WI38 (cell line): ENCODE measurements around the gene RIN3.

ENCODE experiments used
- H3K4me3 ChIP-seq: 2 replicates; pipeline ENCODE4 v1.5.1; 2011; ENCODE audit warnings: low read depth, mild to moderate bottlenecking, control low read depth, low read length
- CTCF ChIP-seq: IDR thresholded peaks from 2 replicates; pipeline ENCODE4 v1.5.1; 2012; ENCODE audit warnings: low read depth, mild to moderate bottlenecking, control low read depth, low read length

RIN3 gene

DNA sequence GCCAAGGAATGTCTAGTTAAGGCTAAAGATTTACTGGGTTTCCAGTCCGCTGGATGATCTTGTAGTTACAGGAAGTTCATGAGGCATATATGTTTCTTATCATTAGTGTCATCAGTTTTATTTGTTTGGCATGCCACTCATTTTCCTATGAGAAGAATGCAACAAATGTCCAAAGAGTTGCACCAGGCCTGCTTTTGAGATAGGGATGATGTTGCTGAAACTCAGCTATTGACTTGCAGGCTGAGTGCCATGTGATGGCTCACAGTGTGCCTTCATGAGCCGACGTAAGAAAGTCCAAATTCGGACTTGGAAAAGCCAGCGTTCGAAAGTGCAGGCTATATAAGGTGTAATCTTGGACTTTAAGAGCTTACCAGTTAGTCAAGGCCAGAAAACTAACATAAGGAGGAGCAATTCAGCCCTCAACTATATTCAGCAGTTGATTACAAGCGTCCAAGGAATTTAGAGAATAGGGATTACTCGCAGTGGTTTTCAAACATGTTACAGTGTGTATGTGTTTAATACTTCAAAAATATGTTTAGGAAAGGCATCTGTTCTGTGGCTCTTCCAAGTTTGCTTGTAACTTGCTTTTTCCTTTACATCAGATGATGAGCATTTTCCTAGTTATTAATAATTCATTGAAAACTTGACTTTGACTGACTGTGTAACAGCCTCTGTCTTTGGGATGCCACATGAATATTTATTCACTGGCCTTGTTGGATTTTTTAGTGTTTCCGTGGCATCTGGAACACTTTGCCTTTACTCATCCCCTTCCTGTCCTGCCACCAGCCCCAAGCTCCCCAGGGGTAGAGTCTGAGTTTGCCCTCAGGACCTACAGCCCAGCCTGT, 133.6 kb downstream of the RIN3 start:
- TF ChIP-seq CTCF, result no peak

DNA sequence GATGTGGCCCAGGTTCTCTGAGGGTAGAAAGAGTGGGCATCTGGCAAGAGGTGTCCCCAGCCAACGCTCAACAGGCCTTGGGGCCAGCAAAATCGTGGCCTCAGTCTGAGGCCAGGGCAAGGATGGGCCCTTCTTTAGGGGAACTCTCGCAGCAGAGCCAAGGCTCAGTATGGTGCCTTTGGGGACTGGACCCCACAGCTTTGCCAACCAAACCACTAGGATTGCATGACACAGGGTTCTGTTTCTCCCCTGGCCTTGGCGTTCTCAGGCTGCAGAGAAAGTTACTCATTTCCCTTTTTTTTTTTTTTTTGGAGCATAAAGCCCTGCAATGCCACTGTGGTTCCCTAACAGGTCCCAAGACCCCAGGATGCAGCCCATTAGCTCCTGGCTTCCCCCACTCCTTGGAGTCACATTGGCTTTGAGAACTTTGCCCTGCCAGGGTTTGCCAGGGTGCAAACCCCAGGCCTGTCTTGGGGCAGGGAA, 134.3 kb downstream of the RIN3 start:
- TF ChIP-seq CTCF, result no peak
- H3K4me3 ChIP-seq, result no peak overlapping the region

More for the DNA sequence above, 133.6 kb downstream of the RIN3 start:
- H3K4me3 ChIP-seq, result no peak overlapping the region

DNA sequence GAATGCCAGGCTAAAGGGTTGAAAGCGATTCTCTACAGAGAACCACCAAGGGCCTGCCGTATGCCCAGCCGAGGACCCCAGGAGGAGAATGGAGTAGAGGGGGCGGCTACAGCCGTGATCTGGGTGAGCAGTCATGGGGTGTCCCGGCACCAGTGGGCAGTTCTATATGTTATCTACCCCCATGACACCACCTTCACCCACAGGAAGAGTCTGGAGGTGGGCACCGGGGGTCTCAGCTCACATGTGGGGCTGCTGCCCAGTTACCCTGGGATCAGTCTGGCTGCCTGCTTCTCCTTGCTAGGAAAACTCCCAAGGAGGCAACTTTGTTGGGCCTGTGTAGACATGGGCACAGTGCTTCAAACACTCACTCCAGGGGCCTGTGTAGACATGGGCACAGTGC, 135.5 kb downstream of the RIN3 start:
- no peak for TF ChIP-seq CTCF

DNA sequence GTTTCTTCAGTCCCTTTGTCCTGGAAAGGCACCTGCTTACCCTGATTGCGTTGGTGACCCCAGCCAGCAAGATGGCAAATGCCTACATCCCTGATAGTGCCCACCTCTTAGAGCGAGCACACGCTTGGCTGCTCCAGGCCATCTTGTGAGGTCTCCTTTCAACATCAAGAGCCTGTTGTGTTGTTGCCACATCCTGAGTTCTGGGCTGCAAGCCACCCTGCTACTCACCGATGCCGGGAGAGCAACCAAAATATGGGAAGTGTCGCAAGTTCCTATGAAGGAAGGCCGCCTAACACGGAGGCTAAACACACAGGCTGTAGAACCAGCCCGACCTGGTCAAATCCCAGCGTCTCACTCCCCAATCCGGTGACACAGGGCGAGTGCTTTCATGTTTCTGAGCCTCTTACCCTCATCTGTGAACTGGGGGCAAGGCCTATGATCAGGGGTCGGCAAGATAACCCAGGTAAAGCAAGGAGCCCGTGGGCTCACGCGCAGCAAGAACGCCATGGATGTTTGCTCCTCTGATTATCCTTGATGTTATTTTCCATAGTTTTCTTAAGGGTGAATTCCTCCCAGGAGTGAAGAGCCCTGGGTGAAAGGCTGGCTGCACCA, 136.5 kb downstream of the RIN3 start:
- TF ChIP-seq CTCF, result no peak
- no peak overlapping the region for H3K4me3 ChIP-seq

More for the DNA sequence above, 135.5 kb downstream of the RIN3 start:
- H3K4me3 ChIP-seq, result no peak overlapping the region

- no peak overlapping the region for H3K4me3 ChIP-seq
- no peak for TF ChIP-seq CTCF
Observed at GRCh38 chr14:92650581-92651105, 137.1 kb downstream of the RIN3 start.

- H3K4me3 ChIP-seq, result no peak overlapping the region
Observed at GRCh38 chr14:92651106-92651757, 137.7 kb downstream of the RIN3 start.

More at GRCh38 chr14:92651106-92651757, 137.7 kb downstream of the RIN3 start:
- no peak for TF ChIP-seq CTCF
